MM.1S (cell line): Measurements from ENCODE around the gene PHC3.

ENCODE experiments used
- EZH2 ChIP-seq: fragments of 300-600 bp; sonication (generic); optimal IDR thresholded peaks from 2 replicates; pipeline ENCODE3; 2017; ENCODE audit warnings: low read depth, mild to moderate bottlenecking, antibody characterized with exemption, low read length, mixed read lengths
- EZH2phosphoT487 ChIP-seq: fragments of 300-600 bp; sonication (generic); IDR thresholded peaks from 2 replicates; pipeline ENCODE4 v1.6.1; 2018; ENCODE audit warnings: antibody characterized with exemption, low read length
- TF ChIP-seq, protein P1 (sequence below): fragments of 300-600 bp; sonication (generic); IDR thresholded peaks from 2 replicates; pipeline ENCODE4 v1.5.1; 2016; ENCODE audit warnings: antibody characterized with exemption, low read length, mixed read lengths

DNA sequence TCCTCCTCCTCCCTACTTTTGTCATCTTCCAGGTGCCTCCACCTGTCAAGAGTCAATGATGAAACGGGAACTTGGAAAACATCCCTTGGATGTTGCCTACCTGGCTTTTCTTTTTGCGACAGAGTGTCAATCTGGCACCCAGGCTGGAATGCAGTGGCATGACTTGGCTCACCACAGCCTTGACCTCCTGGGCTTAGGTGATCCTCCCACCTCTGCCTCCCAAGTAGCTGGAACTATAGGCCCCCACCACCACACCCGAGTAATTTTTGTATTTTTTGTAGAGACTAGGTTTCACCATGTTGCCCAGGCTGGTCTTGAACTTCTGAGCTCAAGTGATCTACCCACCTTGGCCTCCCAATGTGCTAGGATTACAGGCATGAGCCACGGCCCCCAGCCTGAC is 100.9 kb downstream of the PHC3 start:
- TF ChIP-seq, protein P1, sequence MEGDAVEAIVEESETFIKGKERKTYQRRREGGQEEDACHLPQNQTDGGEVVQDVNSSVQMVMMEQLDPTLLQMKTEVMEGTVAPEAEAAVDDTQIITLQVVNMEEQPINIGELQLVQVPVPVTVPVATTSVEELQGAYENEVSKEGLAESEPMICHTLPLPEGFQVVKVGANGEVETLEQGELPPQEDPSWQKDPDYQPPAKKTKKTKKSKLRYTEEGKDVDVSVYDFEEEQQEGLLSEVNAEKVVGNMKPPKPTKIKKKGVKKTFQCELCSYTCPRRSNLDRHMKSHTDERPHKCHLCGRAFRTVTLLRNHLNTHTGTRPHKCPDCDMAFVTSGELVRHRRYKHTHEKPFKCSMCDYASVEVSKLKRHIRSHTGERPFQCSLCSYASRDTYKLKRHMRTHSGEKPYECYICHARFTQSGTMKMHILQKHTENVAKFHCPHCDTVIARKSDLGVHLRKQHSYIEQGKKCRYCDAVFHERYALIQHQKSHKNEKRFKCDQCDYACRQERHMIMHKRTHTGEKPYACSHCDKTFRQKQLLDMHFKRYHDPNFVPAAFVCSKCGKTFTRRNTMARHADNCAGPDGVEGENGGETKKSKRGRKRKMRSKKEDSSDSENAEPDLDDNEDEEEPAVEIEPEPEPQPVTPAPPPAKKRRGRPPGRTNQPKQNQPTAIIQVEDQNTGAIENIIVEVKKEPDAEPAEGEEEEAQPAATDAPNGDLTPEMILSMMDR: no peak
- TF ChIP-seq EZH2: no peak
- no peak for TF ChIP-seq EZH2phosphoT487
